ENCODE measurements around the gene DPP10.
"Not testable (repeated sequence)": the region's sequence is repeated elsewhere in the genome, so short reads cannot be mapped to it uniquely, and the experiment has no call there.

The DPP10 gene

DNA sequence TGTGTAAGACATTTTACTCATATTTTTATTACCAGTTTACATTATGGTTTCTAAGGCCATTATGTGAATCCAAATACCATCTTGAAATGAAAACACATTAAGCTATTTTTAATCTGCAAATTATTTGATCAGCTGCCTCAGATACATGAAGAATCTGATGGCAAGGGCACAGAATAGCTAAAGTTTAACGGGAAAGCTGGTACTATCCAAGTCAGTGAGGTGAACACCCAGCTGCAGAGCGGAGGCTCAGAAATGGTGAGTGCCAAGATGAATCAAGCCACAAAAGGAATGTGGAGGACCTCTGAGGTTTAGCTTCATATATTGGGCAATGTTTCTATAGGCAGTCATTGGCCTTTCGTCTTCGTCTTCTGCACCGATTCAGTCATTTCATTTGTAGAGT lies 75.1 kb downstream of the DPP10 start:
- no peak for DNase-seq

- no peak for DNase-seq
Observed at GRCh38 chr2:114518738-114519137, 76.3 kb downstream of the DPP10 start.

GRCh38 chr2:114522612-114523011 lies 80.2 kb downstream of the DPP10 start:
- DNase-seq = not testable (repeated sequence)

- no peak for DNase-seq
Observed at GRCh38 chr2:114525955-114526354, 83.5 kb downstream of the DPP10 start.

- DNase-seq = no peak
Observed at GRCh38 chr2:114526841-114527240, 84.4 kb downstream of the DPP10 start.

DNA sequence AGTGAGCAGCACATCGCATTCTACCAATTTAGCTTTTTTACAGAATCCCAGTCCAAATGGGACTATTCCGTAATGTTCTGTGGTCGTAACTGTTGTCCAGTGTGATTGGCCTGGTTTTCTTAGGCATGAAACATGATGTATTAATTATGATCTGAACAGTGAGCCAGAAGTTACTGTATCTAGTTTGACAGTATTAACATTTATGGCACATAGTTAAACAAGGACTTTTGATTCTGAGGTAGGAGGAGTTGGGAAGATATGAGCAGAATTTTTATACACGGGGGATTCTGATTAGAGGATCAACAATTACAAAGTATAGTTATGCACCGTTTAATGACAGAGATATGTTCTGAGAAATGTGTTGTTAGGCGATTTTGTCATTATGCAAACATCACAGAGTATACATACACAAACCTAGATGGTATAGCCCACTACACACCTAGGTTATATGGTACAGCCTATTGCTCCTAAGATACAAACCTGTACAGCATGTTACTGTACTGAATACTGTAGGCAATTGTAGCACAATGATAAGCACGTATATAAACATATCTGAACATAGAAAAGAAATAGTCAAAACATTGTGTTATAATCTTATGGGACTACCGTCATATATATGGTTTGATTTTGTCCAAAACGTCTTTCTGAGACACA lies 85.0 kb downstream of the DPP10 start:
- no peak for DNase-seq

DNA sequence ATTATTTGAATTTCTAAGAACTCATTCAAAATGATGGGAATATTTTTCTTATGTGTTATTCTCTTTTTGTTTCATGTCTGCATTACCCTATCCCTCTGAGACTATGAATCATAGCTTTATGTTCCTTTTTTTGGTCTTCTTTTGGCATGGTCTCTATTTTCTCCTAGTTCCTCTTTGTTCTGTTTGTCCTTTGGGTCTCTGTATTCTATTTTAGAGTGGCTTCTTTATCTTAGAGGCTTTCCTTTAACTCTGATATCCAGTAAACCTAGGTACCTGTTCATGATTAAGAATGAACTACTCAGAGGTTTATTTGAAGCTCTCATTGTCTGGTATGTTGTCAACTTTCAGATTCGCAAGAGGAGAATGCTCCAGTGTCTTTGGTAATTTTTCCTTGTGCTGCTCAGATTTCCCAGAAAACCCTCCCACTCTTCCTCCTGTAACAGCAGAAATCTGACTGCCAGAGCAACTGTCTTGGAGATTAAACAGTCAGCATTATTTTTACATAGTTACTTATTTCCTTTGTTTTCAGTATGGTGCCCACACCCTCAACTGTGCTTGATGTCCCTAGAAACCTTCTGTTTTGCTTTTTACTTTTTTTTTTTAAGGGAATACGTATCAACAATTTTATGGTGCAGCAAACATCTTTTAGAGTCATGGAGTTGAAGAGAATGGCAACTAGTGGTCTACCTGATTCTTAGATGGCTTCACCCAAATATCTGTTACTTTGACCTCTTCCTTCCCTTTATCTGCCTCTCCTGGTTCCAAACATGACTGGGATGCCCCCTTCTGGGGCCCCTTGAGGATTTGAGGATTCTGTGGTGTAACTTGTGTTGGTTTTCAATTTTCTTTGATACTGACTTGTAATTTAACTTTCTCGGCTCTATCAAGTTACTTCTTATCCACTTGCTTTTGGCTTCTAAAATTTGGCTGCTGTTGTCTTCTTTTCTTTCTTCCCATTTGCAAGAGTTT lies 92.0 kb downstream of the DPP10 start:
- DNase-seq = no peak

DNA sequence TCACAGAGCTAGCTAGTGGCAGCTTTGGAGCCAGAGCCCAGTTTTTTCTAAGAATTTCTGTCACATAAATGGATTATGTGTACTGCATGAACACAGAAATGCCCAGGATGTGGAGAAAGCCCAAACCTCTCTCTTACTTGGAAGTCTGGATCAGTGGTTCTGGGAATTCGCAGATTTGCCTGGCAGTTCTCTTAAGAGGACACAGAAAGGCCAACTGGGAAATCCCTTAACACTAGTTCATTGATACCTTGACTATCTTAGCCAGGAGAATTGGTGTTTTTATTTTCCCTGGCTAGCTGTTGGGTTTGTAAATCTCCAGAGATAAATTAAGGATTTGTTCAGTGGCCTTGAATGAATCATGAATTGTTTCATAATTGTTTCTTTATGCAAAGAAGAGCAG lies 95.3 kb downstream of the DPP10 start:
- no peak for DNase-seq

- DNase-seq = no peak
Observed at GRCh38 chr2:114542695-114543094, 100.3 kb downstream of the DPP10 start.

- no peak for DNase-seq
Observed at GRCh38 chr2:114543236-114543766, 100.9 kb downstream of the DPP10 start.

DNA sequence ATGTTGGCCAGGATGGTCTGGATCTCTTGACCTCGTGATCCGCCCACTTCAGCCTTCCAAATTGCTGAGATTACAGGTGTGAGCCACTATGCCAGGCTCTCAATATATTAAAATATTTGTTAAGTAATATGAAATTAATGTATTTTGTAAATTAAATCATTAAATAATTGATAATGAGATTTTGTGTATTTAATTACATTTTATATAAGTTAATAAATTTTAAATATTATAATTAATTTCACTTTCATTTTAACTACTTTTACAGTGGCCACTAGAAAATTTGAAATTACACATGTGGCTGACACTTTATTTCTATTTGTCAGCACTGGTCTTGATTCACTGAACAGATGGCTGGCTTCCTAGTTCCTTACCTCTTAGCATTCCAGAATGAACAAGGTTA lies 102.6 kb downstream of the DPP10 start:
- no peak for DNase-seq

DNA sequence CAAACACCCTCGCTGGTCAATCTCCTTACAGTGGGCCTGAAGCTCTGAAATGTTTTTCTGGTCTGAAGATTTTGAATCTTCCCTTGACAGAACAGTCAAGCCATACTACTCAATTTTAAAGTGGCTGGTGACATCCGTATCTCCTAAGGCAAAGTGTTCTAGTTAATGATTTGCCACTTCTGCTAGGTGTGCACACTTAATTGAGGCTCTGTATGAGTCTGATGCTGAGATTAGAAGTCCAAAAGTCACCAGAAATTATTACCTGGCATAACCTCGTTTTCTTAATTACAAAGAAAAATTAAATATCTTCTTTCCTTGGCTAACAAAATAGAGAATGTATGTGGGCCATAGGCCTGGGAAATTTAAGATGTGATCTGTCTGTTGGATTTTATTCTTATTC lies 104.1 kb downstream of the DPP10 start:
- no peak for DNase-seq

- no peak for DNase-seq
Observed at GRCh38 chr2:114548151-114548550, 105.7 kb downstream of the DPP10 start.

GRCh38 chr2:114550364-114550763 lies 107.9 kb downstream of the DPP10 start:
- no peak for DNase-seq

DNA sequence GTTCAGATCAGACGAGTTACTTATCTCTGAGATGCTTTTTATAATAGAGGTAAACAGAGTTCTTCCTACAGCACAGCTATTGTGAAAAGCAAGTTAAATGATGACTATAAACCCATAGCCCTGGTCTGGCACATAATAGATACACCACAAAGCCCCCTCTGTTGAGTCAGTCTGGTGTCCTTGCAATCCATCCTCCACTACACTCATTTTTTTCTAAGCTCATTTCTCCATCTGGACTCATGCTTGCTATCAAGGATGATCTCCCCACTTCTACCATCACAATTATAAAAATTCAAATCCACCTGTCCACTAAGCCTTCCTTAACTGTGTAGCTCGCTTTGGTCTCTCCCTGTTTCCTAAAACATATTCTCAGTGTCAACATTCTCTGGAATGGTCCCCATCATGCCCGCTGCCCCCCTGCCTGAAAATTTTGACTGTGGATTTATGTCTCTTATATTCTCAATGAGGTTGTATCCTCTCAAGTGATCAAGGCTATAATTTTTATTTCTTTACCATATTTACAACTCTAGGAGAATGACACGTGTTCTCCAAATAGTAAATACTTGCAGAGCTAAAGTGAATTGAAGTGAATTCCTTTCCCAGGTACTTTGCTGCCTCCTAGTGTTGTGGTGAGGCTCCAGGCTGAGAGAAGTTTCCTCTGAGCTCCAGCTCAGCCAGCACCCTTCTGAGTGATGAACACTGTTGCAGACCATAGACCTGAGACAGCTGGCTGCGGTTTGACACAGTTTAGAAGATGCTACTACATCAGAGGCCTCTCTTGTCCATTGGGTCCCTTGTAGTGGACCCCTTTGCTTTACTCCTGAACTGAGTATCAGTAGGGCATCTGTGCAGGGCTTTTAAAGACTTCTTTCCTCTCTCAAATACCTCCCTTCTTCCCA lies 108.7 kb downstream of the DPP10 start:
- peak; percentile 23 for DNase-seq

GRCh38 chr2:114553027-114553426 lies 110.6 kb downstream of the DPP10 start:
- DNase-seq = no peak

GRCh38 chr2:114569166-114569565 lies 126.7 kb downstream of the DPP10 start:
- no peak for DNase-seq

DNA sequence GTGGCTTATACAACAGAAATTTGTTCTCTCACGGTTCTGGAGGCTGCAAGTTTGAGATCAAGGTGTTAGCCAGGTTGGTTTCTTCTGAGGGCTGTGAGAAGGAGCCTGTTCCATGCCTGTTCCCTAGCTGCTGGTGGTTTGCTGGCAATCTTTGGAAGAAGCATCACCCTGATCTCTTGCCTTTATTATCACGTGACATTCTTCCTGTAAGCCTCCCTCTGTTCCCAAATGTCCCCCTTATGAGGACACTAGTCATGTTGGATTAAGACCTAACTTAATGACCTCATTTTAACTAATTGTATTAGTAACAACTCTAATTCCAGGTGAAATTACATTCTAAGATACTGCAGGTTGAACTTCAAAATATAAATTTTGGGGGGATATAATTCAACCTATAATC lies 135.2 kb downstream of the DPP10 start:
- no peak for DNase-seq

DNA sequence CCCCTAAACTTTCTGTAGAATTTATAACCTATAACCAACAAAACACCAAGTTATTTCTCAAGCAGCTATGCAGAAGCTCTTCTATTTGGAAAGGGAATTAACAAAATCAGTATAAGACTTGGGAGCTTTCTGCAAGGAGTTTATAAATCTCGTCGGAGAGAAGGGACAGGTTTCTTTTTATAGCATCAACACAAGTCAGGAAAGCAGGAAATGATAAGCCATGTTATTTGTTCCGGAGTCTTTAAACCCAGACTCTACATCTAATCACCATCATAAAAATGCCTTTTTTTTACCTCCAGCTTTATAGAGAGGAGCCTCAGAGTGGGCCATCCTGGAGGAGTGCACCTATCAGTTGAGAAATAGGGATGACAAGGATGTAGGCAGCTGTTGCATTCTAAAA lies 137.1 kb downstream of the DPP10 start:
- DNase-seq = no peak

- DNase-seq = no peak
Observed at GRCh38 chr2:114580691-114581090, 138.2 kb downstream of the DPP10 start.

DNA sequence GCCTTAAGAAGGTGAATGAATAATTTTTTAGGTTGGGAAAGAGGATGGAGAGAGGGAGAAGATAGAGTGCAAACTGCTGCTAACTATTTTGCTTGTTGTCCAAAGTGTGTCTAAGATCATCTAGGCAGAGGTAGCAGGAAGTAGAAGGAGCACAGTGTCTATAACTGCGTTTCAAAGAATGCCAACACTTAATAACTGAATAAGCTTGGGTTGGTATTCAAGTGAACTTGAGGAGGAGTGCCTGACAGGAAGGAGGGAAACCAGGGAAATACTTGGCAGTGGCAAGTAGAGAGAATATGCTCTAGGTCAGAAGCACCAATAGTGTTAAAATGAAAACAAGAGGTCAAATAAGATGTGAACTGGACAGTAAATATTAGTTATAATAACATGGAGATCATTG lies 155.9 kb downstream of the DPP10 start:
- no peak for DNase-seq

GRCh38 chr2:114609203-114609602 lies 166.8 kb downstream of the DPP10 start:
- DNase-seq = no peak

DNA sequence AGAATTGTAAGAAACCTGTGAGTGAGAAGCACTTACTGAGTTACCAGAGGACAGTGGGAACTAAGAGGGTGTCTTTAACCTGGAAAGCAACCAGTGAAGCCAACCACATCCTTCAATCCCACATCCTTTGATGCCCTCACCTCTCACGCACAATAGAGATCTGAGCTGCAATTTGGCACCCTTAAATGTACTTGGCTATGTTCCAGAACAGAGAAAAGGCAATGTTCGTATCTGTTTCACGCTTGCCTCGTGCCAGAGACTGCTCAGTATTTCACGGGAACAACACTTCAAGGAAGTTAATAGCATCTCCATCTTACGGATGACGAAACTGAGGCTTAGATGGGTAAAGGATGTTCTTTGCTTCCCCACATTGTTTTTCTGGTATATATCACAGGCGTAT lies 167.4 kb downstream of the DPP10 start:
- no peak for DNase-seq
